ENCODE data around the gene FBXL7. TPM values are rescaled to one million over a fixed set of nuclear protein-coding genes. Genes with fewer than 3 reads are reported as not detected.

The FBXL7 gene
- total and polyA plus RNA-seq, 2 donors (not counting 3 experiments of a cell fraction or from before 2014, with no cell fraction given), result 23.5 to 32.2 TPM

DNA sequence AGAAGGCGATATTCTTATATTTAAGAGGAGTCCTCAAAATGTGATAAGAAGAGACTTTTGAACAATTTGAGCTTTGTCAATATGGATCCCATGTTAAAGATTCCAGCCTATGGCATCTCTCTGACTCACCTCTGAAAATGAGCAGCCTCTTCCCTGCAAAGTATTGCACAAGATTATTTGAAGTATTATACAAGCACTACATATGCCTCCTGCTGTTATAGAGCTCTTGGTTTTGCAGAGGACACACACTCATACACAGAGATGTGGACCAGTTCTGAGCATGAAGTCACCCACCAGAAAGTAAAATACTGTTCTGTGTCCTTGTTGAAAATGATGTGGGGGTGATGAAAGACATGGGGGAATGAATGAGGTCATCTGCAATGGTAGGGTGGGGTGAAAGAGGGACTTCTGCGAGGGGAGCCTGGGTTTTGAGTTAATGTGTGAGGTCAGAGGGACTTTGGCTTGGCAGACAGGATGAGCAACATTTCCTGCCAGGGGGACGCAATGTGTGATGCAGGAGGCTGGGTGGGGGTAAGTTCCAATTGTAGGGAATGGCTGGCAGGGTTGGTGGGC lies 25.8 kb downstream of the FBXL7 start:
- H3K4me1 ChIP-seq (ENCODE audit: control insufficient read depth, extremely low read depth, insufficient read depth, low read length), result no peaks in the 10 kb centered on the region
- no peak overlapping the region for H3K9ac ChIP-seq (replicated peaks; ENCODE audit: extremely low read depth, insufficient read depth, low read length)
- H3K36me3 ChIP-seq (ENCODE audit: control insufficient read depth in 2 of 2, extremely low read depth in 1 of 2, insufficient read depth in 2 of 2, low read length in 2 of 2), result no peaks in the 10 kb centered on the region
- ChIA-PET CTCF (no interaction called here), POLR2A (no interaction called here)
- no TSS peak for BruUV-seq (replicated peaks)
- H3K27me3 ChIP-seq (ENCODE audit: control insufficient read depth in 2 of 2, insufficient read depth in 2 of 2, low read length in 2 of 2), result no peaks in the 10 kb centered on the region
- H4K20me1 ChIP-seq (replicated peaks; ENCODE audit: control insufficient read depth, extremely low read depth, insufficient read depth, low read length), result no peaks in the 10 kb centered on the region
- no peaks in the 10 kb centered on the region for H3K9me1 ChIP-seq (replicated peaks; ENCODE audit: control insufficient read depth, extremely low read depth, insufficient read depth, low read length)
- TF ChIP-seq POLR2AphosphoS5 (IDR thresholded peaks at IDR 0.05; ENCODE audit: insufficient read depth, low read depth, low read length) (no peak), EZH2 (IDR thresholded peaks at IDR 0.05; ENCODE audit: borderline replicate concordance, low read depth, low read length, severe bottlenecking) (no peak), FOS (IDR thresholded peaks at IDR 0.05; ENCODE audit: borderline replicate concordance, insufficient read depth, low read length) (no peak), POLR2A (IDR thresholded peaks at IDR 0.05; ENCODE audit: low read depth, low read length) (no peak), JUN (IDR thresholded peaks at IDR 0.05; ENCODE audit: borderline replicate concordance, insufficient read depth, insufficient read length, low read depth) (no peak), GATA2 (IDR thresholded peaks at IDR 0.05; ENCODE audit: insufficient read depth, insufficient read length, low read depth, low read length) (no peak), MYC (IDR thresholded peaks at IDR 0.05; ENCODE audit: low read depth, low read length) (no peak), CTCF (IDR thresholded peaks at IDR 0.05; ENCODE audit: extremely low read depth in 1 of 2, insufficient read depth in 1 of 2, low read depth in 1 of 2, low read length in 2 of 2) (no peak)
- TF ChIP-seq, protein P1, sequence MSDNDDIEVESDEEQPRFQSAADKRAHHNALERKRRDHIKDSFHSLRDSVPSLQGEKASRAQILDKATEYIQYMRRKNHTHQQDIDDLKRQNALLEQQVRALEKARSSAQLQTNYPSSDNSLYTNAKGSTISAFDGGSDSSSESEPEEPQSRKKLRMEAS (IDR thresholded peaks at IDR 0.05; ENCODE audit: insufficient read depth, insufficient read length), result no peak
- FAIRE-seq, result no peak
- H3K79me2 ChIP-seq (ENCODE audit: control insufficient read depth, insufficient read depth, low read length), result peaks cover 14% of the 10 kb centered on the region
- intact Hi-C loops (cut with micrococcal nuclease), result no loop called here
- no peak for DNase-seq (ENCODE audit: low read depth, low spot score)
- no peaks in the 10 kb centered on the region for H3K9me3 ChIP-seq (replicated peaks; ENCODE audit: control insufficient read depth, insufficient read depth, low read length)
- no peak overlapping the region for H3K27ac ChIP-seq (ENCODE audit: insufficient read depth, low read depth, low read length)
- H3K4me2 ChIP-seq (ENCODE audit: insufficient read depth, low read length), result no peak overlapping the region
- dilution Hi-C loops (cut with MboI; ENCODE audit: extremely low pct_ligation_motif_present, low sequenced_read_pairs), result no loop called here
- H3K4me3 ChIP-seq (replicated peaks in 1 of 3; ENCODE audit: insufficient read depth in 1 of 3, low read depth in 1 of 3, low read length in 3 of 3), result no peak overlapping the region
- no peak overlapping the region for H2AFZ ChIP-seq (ENCODE audit: low read depth, low read length)

Data from endothelial cell of umbilical vein (primary cell).